ENCODE results near the gene ADRA1B.

ADRA1B gene

GRCh38 chr5:159902444-159903121 lies 13.7 kb upstream of the ADRA1B start:
- no peak for DNase-seq (ENCODE audit: low read depth)
- H3K27me3 ChIP-seq (replicated peaks; ENCODE audit: control insufficient read depth, insufficient read depth, low read length): no peaks in the 10 kb centered on the region
- H3K36me3 ChIP-seq (ENCODE audit: control insufficient read depth, insufficient read depth, low read length, severe bottlenecking): no peaks in the 10 kb centered on the region
- H3K4me1 ChIP-seq (ENCODE audit: control insufficient read depth, insufficient read depth, low read length): peaks cover 49% of the 10 kb centered on the region
- no peak overlapping the region for H3K9ac ChIP-seq (ENCODE audit: low read length)
- no peak overlapping the region for H3K4me3 ChIP-seq (ENCODE audit: low read length)
- H3K9me3 ChIP-seq (ENCODE audit: control insufficient read depth, low read length): no peaks in the 10 kb centered on the region

DNA sequence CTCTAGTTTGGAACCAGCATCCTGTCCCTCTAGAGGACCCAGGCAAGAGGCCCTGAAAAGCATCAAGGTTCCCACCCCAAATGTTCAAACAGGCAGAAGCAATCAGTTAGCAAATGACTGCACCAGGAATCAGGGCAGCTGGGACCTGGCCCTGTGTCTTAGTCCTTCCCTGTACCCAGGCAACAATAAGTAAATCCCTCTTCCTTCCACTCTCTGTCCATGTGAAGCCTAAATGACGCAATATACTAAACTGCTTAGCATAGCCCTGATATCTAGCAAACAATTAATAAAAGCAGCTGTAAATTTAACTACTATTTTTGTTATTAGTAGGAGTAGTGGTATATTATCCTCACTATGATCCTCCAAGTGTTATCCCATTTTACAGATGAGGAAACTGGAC lies 13.2 kb upstream of the ADRA1B start:
- Histone ChIP-seq H3K4me3 (ENCODE audit: low read length) (no peak overlapping the region), H3K27me3 (replicated peaks; ENCODE audit: control insufficient read depth, insufficient read depth, low read length) (no peaks in the 10 kb centered on the region), H3K36me3 (ENCODE audit: control insufficient read depth, insufficient read depth, low read length, severe bottlenecking) (no peaks in the 10 kb centered on the region), H3K9ac (ENCODE audit: low read length) (no peak overlapping the region), H3K9me3 (ENCODE audit: control insufficient read depth, low read length) (no peaks in the 10 kb centered on the region), H3K4me1 (ENCODE audit: control insufficient read depth, insufficient read depth, low read length) (peaks cover 51% of the 10 kb centered on the region)
- DNase-seq (ENCODE audit: low read depth): no peak

DNA sequence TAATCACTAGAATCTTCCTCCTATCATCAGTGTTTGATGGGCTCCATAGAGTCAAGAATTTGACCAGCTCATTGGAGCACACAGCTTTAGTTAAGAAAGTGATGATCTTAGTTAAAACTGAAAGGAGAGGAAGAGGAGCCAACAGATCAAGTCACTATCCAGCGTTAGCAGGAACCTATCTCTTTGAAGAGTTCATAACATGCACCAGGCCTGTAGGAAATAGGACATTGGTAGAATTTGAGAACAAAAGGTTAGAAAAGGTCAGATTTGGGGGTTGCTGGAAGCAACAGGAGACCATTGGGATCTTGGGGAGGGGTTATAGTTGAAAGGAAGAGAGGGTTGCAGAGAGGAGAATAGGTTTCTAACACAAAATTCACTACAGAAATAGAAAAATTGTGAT lies 11.4 kb upstream of the ADRA1B start:
- Histone ChIP-seq H3K36me3 (ENCODE audit: control insufficient read depth, insufficient read depth, low read length, severe bottlenecking) (no peaks in the 10 kb centered on the region), H3K9ac (ENCODE audit: low read length) (no peak overlapping the region), H3K27me3 (replicated peaks; ENCODE audit: control insufficient read depth, insufficient read depth, low read length) (no peaks in the 10 kb centered on the region), H3K4me3 (ENCODE audit: low read length) (no peak overlapping the region), H3K9me3 (ENCODE audit: control insufficient read depth, low read length) (no peaks in the 10 kb centered on the region), H3K4me1 (ENCODE audit: control insufficient read depth, insufficient read depth, low read length) (peaks cover 63% of the 10 kb centered on the region)
- no peak for DNase-seq (ENCODE audit: low read depth)

- Histone ChIP-seq H3K36me3 (ENCODE audit: control insufficient read depth, insufficient read depth, low read length, severe bottlenecking) (no peaks in the 10 kb centered on the region), H3K27me3 (replicated peaks; ENCODE audit: control insufficient read depth, insufficient read depth, low read length) (no peaks in the 10 kb centered on the region), H3K9me3 (ENCODE audit: control insufficient read depth, low read length) (no peaks in the 10 kb centered on the region), H3K9ac (ENCODE audit: low read length) (no peak overlapping the region), H3K4me1 (ENCODE audit: control insufficient read depth, insufficient read depth, low read length) (peaks cover 63% of the 10 kb centered on the region), H3K4me3 (ENCODE audit: low read length) (no peak overlapping the region)
- peak; percentile 73 for DNase-seq (ENCODE audit: low read depth)
Measured at GRCh38 chr5:159905496-159905895, 10.8 kb upstream of the ADRA1B start.

GRCh38 chr5:159906463-159906862 lies 9.8 kb upstream of the ADRA1B start:
- Histone ChIP-seq H3K4me1 (ENCODE audit: control insufficient read depth, insufficient read depth, low read length) (peaks cover 72% of the 10 kb centered on the region), H3K27me3 (replicated peaks; ENCODE audit: control insufficient read depth, insufficient read depth, low read length) (no peaks in the 10 kb centered on the region), H3K36me3 (ENCODE audit: control insufficient read depth, insufficient read depth, low read length, severe bottlenecking) (no peaks in the 10 kb centered on the region), H3K9ac (ENCODE audit: low read length) (peak overlapping the region; percentile 3), H3K9me3 (ENCODE audit: control insufficient read depth, low read length) (no peaks in the 10 kb centered on the region), H3K4me3 (ENCODE audit: low read length) (no peak overlapping the region)
- DNase-seq (ENCODE audit: low read depth): peak; percentile 14

DNA sequence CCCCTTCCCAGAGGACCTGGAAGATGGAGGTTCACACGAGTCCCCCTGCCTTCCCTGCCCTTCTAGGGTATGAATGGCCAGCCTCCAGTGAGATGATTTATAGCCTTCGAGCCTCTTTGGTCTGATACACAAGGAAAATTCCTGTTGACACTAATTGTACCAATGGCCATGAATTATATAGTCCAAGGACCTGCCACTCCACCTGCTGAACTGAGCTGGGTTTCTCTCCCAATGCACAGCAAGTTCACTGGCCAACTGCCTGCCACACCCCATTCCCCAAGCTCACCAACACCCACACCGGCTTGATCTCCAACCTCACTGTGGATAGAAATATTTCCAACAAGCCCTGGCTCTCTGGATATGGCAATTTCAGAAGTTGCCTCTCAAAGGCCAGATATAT lies 9.3 kb upstream of the ADRA1B start:
- peak overlapping the region; percentile 3 for H3K9ac ChIP-seq (ENCODE audit: low read length)
- no peaks in the 10 kb centered on the region for H3K36me3 ChIP-seq (ENCODE audit: control insufficient read depth, insufficient read depth, low read length, severe bottlenecking)
- peaks cover 77% of the 10 kb centered on the region for H3K4me1 ChIP-seq (ENCODE audit: control insufficient read depth, insufficient read depth, low read length)
- no peaks in the 10 kb centered on the region for H3K27me3 ChIP-seq (replicated peaks; ENCODE audit: control insufficient read depth, insufficient read depth, low read length)
- no peak overlapping the region for H3K4me3 ChIP-seq (ENCODE audit: low read length)
- peak; percentile 20 for DNase-seq (ENCODE audit: low read depth)
- H3K9me3 ChIP-seq (ENCODE audit: control insufficient read depth, low read length): no peaks in the 10 kb centered on the region

GRCh38 chr5:159907689-159908590 lies 8.3 kb upstream of the ADRA1B start:
- Histone ChIP-seq H3K9me3 (ENCODE audit: control insufficient read depth, low read length) (no peaks in the 10 kb centered on the region), H3K4me1 (ENCODE audit: control insufficient read depth, insufficient read depth, low read length) (peaks cover 87% of the 10 kb centered on the region), H3K9ac (ENCODE audit: low read length) (no peak overlapping the region), H3K36me3 (ENCODE audit: control insufficient read depth, insufficient read depth, low read length, severe bottlenecking) (no peaks in the 10 kb centered on the region), H3K4me3 (ENCODE audit: low read length) (no peak overlapping the region), H3K27me3 (replicated peaks; ENCODE audit: control insufficient read depth, insufficient read depth, low read length) (no peaks in the 10 kb centered on the region)
- DNase-seq (ENCODE audit: low read depth): no peak

- Histone ChIP-seq H3K9me3 (ENCODE audit: control insufficient read depth, low read length) (no peaks in the 10 kb centered on the region), H3K4me3 (ENCODE audit: low read length) (no peak overlapping the region), H3K27me3 (replicated peaks; ENCODE audit: control insufficient read depth, insufficient read depth, low read length) (no peaks in the 10 kb centered on the region), H3K36me3 (ENCODE audit: control insufficient read depth, insufficient read depth, low read length, severe bottlenecking) (no peaks in the 10 kb centered on the region), H3K9ac (ENCODE audit: low read length) (no peak overlapping the region), H3K4me1 (ENCODE audit: control insufficient read depth, insufficient read depth, low read length) (peaks cover 92% of the 10 kb centered on the region)
- no peak for DNase-seq (ENCODE audit: low read depth)
Measured at GRCh38 chr5:159908591-159908940, 7.7 kb upstream of the ADRA1B start.

- no peak overlapping the region for H3K9ac ChIP-seq (ENCODE audit: low read length)
- H3K27me3 ChIP-seq (replicated peaks; ENCODE audit: control insufficient read depth, insufficient read depth, low read length): no peaks in the 10 kb centered on the region
- no peaks in the 10 kb centered on the region for H3K36me3 ChIP-seq (ENCODE audit: control insufficient read depth, insufficient read depth, low read length, severe bottlenecking)
- no peak for DNase-seq (ENCODE audit: low read depth)
- peaks cover 98% of the 10 kb centered on the region for H3K4me1 ChIP-seq (ENCODE audit: control insufficient read depth, insufficient read depth, low read length)
- no peak overlapping the region for H3K4me3 ChIP-seq (ENCODE audit: low read length)
- H3K9me3 ChIP-seq (ENCODE audit: control insufficient read depth, low read length): no peaks in the 10 kb centered on the region
Measured at GRCh38 chr5:159909126-159909525, 7.2 kb upstream of the ADRA1B start.

- Histone ChIP-seq H3K4me3 (ENCODE audit: low read length) (no peak overlapping the region), H3K9ac (ENCODE audit: low read length) (peak overlapping the region; percentile 69), H3K36me3 (ENCODE audit: control insufficient read depth, insufficient read depth, low read length, severe bottlenecking) (no peaks in the 10 kb centered on the region), H3K4me1 (ENCODE audit: control insufficient read depth, insufficient read depth, low read length) (peaks cover 89% of the 10 kb centered on the region), H3K9me3 (ENCODE audit: control insufficient read depth, low read length) (no peaks in the 10 kb centered on the region), H3K27me3 (replicated peaks; ENCODE audit: control insufficient read depth, insufficient read depth, low read length) (no peaks in the 10 kb centered on the region)
- no peak for DNase-seq (ENCODE audit: low read depth)
Measured at GRCh38 chr5:159910207-159910842, 6.0 kb upstream of the ADRA1B start.

- no peak overlapping the region for H3K4me3 ChIP-seq (ENCODE audit: low read length)
- no peaks in the 10 kb centered on the region for H3K9me3 ChIP-seq (ENCODE audit: control insufficient read depth, low read length)
- H3K4me1 ChIP-seq (ENCODE audit: control insufficient read depth, insufficient read depth, low read length): peaks cover 89% of the 10 kb centered on the region
- H3K9ac ChIP-seq (ENCODE audit: low read length): peak overlapping the region; percentile 69
- no peaks in the 10 kb centered on the region for H3K27me3 ChIP-seq (replicated peaks; ENCODE audit: control insufficient read depth, insufficient read depth, low read length)
- no peak for DNase-seq (ENCODE audit: low read depth)
- no peaks in the 10 kb centered on the region for H3K36me3 ChIP-seq (ENCODE audit: control insufficient read depth, insufficient read depth, low read length, severe bottlenecking)
Measured at GRCh38 chr5:159910843-159911229, 5.4 kb upstream of the ADRA1B start.
